GM19351 (cell line): ENCODE measurements around the gene TPPP.

ENCODE experiments used
- ATAC-seq: cut with Tn5 transposase; IDR thresholded peaks from one replicate; pipeline ENCODE4 v1.9.1; 2021; ENCODE audit warnings: mild to moderate bottlenecking, moderate library complexity; ENCODE audit not compliant: unreplicated experiment

The TPPP gene

DNA sequence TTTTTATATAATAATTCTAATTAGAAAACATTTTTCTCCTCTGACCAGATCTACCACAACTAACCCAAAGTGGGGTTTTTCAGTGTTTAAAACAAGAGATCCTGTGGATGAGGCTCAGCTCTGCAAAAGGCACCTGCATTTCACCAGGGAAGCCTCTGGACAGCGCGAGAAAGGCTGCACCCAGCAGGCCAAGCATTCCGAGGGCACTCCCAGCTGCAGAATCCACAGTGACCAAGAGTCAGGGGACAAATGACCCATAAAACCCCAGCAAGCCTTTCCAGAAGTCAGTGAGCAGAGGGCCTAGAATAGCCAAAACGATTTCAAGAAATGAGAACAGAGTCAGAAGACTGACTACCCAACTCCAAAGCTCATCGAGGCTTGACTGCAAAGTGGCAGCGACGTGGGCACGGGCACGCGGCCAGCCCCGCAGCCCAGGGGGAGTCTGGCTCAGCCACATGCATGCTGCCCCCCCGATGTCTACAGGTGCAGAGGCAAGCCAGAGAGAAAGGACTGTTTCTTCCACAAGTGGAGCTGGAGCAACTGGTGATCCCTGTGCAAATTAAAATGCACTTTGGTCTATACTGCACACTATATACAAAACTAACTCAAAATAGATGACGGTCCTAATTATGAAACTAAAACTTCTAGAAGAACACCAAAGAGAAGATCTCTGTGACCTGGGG, 26.2 kb downstream of the TPPP start:
- no peak for ATAC-seq

DNA sequence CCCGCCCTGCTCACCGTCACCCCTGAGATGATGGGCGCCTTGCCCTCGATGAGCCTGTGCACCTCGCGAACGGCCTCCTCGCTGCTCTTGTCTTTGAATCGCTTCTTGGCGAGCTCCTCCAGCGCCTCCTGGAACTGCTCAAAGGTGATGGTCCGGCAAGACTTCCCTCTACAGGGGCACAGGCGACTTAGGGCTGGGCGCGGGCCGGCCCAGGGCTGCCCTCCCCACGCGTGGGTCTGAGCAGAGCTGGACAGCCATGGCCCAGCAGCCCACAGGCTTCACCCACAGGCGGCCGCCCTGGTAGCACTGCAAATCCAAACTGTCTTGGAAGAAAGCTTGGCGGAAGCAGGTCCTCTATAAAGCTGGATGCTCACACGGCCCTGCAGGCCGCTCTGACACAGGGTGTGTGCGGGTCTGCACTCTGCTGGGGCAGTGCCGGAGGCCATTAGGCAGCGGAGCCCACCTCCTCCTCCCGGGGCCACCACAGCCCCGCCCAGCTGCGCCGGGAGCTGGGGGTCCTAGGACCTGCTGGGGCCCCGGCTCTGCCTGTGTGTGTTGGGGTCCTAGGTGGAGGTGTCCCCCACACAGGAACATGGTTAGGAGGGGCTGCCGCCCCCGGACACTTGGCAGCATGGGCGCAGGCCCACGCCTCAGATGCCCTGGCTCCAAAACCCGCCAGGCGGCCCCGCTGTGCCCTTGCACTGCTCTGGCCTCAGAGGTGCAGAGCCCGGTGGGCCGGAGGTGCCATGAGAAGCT, 27.0 kb downstream of the TPPP start:
- ATAC-seq: no peak

DNA sequence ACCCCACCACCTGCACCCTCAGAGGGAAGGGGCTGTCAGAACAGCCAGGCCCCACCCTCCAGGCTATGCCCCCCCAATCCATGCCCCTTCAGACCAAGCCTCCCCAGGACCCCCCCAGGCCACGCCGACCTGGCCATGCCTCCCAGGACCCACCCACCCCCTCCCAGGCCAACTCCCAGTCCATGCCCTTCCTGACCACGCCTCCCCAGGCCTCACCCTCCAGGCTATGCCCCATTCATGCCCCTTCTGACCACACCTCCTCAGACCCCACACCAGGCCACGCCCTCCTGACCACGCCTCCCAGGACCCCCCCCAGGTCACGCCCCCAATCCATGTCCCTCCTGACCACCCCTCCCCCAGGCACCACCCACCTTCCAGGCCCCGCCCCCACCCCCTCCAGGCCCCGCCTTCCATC, 27.6 kb downstream of the TPPP start:
- ATAC-seq: no peak

DNA sequence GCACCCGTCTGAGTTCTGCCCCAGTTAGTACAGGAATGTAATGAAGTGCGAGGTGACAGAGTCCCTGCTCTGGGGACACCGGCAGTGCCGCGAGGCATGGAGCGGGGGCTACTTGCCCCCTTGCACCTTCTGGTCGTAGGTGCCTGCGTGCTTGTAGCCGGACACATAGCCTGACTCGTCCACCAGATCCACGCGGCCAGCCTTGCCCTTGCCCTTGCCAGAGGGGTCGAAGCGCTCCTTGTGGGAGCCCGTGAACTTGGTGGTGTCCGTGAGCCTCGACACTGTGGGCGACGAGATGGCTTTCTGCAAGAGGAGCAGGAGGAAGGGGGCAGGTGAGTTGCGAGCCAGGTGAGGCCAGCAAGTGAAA, 28.2 kb downstream of the TPPP start:
- ATAC-seq: no peak

DNA sequence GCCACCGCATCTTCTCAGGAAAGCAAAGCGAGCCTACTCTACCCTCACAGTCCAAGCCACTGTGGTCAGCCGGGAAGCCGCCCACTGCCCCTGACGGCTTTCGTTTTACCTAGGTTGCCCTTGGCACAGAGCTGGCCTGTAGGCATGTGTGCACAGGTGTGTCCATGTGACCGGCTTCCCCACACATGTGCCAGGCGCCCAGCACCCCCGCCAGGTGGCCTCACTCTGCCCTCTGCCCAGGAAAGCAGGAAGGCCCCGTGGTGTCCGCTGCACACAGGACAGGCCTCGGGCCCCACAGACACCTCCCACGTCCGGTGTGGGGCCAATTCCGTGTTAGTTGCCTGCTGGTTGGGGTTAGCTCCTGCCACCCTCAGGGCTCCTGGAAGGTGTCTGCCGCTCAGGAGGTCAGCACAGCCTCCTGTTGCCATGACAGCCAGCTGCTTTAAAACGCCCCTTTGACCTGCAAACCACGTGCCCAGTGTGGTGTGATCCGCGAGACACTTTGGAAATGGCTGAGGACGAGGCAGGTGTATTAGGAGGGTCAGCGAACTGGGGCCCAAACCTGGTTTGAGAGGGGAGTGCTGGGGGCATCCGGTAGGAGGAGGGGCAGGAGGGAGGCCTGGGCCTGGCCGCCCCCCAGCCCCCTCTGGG, 28.7 kb downstream of the TPPP start:
- no peak for ATAC-seq

DNA sequence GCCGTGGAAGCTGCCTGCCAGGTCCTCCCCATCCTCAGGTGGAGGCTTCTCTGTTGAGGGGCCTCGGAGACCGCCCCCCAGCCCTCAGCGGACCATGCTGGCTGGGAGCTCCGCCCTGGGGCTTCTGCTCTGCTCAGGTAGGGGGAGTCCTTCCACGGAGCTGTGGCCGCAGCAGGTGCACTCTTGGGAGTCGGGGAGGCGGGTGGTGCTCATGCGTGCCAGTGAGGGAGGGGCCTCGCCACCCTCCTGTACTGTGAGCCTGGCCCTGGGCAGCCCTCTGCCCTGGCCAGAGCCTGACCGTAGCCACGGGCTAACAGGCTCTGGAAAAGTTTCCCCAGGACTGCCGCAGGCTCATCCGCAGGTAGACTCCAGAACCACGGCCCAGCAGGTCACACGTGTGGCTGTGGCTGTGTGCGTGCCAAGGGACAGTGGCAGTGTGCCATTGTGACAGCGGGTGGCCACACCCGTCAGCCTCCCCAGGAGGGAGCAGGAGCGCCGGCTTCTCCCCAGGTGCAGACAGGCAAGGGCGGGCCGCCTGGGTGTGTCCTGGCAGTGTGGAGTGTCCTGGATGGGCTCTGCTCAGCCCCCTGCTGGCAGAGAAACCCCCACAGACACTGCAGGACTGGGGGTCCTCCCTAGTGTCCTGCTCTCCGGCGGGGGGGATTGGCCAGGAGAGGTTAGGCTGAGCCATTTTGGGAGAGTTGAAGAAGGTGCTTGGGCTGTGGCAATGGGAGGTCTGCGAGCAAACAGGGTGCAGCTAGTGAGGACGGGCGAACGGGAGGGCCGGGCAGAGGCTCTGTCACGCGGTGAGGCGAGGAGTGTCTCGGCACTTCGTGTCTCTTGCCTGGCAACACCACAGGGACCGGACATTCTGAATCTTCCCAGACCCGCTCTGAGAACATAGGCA, 29.5 kb downstream of the TPPP start:
- no peak for ATAC-seq

DNA sequence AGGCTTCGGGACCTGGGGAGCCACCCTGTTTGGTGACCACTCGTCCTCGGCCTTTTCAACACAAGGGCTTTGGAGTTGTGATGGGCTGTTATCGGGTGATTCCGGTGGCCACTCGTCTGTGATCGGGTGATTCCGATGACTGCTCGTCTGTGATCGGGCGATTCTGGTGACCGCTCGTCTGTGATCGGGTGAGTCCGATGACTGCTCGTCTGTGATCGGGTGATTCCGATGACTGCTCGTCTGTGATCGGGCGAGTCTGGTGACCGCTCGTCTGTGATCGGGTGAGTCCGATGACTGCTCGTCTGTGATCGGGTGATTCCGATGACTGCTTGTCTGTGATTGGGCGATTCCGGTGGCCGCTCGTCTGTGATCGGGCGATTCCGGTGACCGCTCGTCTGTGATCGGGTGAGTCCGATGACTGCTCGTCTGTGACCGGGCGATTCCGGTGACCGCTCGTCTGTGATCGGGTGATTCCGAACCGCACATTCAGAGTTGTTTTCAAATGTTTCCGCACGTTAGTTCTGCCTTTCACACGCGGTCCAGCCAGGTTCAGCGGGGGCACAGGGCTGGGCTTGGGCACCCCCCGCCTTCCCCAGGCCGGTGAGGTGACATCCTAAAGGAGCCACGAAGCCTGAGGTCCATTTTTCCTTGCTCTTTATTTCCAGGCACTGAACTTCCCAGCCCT, 30.3 kb downstream of the TPPP start:
- ATAC-seq: no peak

DNA sequence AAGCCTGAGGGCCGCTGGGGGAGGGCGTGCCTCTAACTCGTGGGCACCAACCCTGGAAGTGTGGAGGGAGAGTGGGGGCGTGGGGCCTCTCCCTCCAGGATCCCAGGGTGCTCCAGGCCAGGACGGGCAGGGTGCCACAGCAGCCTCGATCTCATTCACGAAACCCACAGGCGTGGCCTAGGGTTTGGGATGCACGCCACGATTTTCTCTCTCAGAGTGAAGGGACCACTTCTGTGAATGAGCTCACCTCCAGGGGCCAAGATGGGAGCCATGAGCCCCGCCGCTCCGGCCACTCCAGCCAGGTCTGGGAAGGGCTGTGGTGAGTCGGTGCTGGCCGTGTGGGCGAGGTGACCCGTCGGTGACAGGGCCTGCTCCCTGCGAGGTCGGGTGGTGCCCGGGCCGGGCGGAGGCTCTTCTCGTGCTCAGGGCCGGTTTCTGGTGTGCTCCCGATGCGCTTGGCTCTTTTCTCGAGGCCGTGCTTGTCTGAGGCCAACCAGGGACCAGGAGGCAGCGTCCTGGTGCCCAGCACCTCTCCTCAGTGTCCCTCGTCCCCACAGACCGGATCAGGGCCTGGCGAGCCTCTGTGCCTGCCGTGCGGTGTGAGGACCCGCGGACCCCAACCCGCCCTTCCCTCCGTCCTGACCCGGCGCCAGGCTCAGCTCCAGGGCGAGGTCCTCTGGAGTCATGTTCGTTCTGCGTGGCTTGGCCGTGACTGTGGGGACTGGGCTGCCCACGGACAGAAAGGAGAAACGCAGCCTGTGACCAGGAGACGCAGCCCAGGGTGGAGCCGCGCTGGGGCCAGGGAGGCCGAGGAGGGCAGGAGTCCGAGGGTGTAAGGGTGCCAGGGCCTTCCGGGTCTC, 31.0 kb downstream of the TPPP start:
- ATAC-seq: no peak

DNA sequence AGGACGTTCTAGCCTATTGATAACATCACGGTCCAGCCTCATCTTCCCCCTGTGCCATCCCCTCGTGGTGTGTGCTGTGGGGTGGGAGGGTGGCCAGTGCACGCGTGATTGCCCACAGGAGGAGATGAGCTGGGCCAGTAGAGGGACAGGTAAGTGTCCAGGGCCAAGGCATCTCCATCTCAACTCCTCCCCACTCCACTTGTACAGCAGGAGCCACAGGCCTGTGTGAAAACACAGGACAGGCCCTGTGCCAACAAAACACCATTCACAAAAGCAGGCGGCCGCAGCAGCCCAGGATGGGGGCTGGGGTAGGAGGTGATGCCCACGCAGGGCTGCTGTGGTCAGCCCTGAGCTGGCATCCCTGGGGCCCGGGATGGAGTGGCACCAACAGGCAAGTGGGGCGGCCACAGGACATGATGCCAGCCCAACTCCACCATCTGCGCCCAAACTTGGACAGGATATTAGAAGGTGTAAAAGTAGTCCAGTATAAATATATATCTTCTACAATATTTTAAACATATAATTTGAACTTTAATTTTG, 32.6 kb downstream of the TPPP start:
- no peak for ATAC-seq

DNA sequence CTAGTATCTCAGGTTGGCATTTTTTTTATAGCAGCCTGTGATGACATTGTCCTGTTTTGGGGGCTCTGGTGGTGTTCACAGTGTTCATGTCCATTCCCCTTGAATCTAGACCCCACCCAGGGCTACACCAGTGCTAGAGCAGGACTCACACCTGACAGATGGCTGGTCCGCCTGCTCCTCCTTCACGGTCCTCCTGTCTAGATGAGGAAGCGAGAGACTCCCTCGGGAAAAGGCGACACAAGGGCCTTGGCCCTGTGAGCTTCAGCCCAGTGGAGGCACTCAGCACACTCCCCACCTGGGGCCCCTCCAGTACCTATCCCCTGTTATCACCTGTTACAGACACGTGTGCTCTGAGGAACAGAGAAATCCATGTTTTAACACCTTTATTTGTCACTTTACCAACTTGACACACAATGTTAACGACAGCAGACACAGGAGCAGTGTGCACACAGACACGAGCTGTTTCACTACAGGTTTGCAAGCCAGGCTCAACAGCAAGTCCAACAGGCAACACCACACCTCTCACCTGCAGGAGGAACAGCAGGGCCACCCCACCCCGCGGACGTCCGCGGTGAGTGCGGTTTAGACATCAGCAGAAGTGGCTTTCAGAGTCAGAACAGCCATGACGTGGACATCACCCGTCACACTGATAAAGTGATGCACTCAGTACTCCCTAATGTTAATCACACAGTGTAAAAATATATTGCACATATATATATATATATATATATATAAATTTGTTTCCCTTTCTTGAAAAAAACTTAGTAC, 33.5 kb downstream of the TPPP start:
- no peak for ATAC-seq

DNA sequence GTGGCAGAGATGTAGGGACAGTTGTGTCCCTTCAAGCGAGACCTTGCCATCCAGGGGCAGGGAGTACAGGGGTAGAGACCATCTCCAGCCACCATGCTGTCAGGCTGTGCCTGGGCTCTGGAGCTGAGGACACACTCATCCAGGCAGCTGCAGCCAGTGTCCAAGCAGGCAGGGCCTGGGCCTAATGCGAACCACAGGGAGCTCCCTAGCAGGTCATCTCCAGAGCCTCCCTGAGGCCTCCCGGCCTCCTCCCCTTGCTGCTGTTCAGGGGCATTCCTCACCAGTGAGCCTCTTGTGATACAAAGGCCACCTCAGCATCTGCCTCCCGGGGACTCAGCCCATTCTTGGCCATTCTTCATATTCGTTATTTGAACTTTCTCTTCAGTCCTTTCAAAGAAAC, 35.0 kb downstream of the TPPP start:
- no peak for ATAC-seq

DNA sequence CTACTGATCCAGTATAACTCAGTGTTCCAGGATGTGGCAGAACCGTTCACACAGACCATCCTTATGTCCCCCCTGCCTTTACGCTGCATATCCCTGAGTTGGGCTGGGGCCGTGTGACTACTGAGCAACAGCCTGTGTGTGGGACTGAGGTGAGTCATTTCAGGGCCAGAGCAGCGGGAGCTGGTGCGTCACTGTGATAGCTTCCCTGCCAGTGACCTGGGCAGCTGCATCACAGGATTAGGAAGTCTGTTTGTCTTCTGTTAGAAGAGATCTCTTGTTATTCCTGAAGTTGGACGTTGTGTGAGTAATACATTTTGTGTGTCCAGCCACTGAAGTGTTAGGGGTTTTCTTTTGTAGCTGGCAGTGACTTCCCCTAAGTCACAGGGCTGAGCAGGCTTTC, 35.6 kb downstream of the TPPP start:
- ATAC-seq: no peak

DNA sequence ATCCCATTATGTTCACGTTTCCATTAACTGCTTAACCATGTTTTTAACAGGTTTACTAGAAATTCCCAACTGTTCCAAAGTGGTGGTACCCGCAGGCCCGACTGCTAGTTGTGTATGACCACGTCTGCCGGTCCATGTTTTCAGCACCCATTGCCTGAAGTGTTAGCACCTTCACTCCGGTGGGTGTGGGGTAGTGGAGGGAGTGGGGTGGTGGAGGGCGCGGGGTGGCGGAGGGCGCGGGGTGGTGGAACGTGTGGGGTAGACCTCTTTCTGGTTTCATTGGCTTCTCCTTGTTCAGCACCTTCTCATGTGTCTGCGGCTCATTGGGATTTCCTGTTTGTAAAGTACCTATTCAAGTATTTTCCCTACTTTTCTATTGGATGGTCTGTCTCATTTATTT, 37.7 kb downstream of the TPPP start:
- no peak for ATAC-seq

DNA sequence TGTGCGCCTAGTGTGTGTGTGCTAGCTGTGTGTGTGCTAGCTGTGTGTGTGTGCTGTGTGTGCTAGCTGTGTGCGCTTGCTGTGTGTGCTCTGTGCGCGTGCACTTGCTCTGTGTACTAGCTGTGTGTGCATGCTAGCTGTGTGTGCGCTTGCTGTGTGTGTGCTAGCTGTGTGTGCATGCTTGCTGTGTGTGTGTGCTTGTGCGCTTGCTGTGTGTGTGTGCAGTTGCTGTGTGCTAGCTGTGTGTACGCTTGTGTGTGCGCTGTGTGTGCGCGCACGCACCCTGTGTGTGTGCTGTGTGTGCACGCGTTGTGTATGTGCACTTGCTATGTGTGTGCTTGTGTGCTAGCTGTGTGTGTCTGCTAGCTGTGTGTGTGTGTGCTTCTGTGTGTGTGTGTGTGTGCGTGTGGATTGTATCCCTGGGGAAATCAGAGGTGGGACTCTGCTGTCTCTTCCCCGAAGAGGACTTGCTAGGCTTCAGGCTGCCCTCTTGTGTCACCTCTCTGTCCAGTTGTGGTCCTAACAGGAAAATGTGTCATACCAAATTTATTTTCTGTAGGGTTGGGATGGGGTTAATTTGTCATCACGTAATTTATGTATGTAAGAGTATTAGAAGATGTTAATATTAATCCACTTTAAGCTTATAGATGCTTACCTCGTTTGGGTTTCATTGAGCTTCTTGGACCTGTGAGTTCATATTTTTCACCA, 38.9 kb downstream of the TPPP start:
- no peak for ATAC-seq

DNA sequence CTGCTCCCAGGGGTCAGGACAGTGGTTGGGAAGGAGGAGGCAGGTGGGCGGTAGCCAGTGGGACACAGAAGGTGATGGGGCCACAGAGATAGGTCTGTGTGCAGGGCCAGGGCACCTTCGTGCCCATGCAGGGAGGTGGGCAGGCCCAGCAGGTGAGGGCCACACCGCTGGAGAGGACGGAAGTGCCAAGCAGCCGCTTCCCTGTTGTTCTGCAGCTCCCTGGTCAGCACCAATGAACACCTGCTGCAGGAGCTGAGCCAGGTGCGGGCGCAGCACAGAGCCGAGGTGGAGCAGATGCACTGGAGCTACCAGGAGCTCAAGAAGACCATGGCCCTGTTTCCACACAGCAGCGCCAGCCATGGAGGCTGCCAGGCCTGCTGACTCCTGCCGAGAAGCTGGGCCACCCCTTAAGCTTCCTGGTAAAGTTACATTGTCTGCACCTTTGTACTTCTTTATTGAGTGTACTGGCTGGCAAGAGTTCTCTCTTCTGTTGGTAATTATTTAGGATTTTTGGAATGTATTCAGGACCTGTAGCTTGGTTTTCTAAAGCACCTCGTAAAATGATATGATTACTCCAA, 40.3 kb downstream of the TPPP start:
- ATAC-seq: no peak

DNA sequence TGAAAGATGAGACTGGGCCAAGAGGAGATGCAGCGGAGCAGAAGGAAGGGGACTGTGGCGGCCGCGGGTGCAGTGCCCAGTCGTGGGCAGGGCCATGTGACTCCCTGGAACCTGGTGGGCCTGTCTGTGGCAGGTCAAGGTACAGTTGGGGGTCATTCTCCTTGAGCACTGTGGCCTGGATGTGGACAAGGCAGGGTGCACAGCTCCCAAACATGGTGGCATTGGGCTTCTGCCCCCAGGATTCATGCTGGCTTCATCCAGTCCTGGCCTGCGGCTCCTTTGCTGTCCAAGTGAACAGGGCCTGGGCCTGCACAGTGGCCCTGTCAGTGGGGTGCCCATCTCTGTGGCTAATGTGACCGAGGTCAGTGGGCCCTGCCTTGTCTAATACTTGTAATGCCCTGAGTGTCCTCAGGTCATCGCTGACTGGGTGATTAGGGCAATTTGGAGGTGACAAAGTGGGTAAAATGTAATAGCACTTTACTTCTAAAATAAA, 41.1 kb downstream of the TPPP start:
- ATAC-seq: no peak

DNA sequence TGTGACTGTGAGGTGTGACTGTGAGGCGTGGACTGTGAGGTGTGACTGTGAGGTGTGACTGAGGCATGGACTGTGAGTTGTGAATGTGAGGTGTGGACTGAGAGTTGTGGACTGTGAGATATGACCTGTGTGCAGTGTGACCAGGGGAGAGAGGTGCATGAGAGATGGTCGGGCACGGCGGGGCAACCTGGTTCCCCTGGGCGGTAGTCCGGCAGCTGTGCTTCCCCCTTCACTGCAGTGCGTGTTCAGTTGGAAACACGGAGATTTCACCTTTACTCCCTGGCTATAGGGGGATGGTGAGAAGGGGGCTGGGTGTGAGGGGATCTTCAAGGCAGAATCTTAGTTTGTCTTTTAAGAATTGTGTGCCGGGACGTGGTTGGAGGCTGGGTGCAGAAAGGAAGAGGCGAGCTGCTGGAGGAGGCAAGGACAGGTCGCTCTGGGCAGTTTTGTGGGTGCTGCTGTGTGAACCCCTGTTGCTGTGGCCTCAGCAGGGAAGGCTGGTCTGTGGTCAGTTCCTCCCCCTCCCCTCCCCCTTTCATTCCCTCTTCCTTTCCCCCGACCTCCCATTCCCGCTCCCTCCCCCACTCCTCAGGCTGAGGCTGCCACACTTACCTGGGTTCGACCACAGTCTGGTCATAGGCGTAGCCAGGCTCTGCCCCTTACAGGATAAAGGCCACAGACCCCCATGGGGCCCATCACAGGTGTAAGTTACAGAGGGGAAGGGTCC, 41.7 kb downstream of the TPPP start:
- ATAC-seq: no peak
